WTC11 (cell line): Measurements from ENCODE around the gene PI4KA.
"Not testable (repeated sequence)": the region's sequence is repeated elsewhere in the genome, so short reads cannot be mapped to it uniquely, and the experiment has no call there.

Experiments
- AFF4 ChIP-seq: sonication (generic); formaldehyde crosslinking; IDR thresholded peaks from 2 replicates; pipeline ENCODE4 v1.8.1; 2023; ENCODE audit warnings: mild to moderate bottlenecking, missing genetic modification reagents, borderline replicate concordance
- CREM ChIP-seq: sonication (generic); formaldehyde crosslinking; IDR thresholded peaks from 2 replicates; pipeline ENCODE4 v1.8.1; 2022; ENCODE audit warnings: mild to moderate bottlenecking, missing genetic modification reagents, moderate library complexity
- CTCF ChIP-seq: fragments of 200-600 bp; IDR thresholded peaks from 2 replicates; pipeline ENCODE4 v1.8.0; 2022; ENCODE audit warnings: antibody characterized with exemption
- ETV6 ChIP-seq: sonication (generic); formaldehyde crosslinking; IDR thresholded peaks from 2 replicates; pipeline ENCODE4 v1.8.1; 2022; ENCODE audit warnings: mild to moderate bottlenecking, missing genetic modification reagents
- FOXJ3 ChIP-seq: sonication (generic); formaldehyde crosslinking; IDR thresholded peaks from 2 replicates; pipeline ENCODE4 v1.9.0; 2021; ENCODE audit warnings: missing genetic modification reagents, mild to moderate bottlenecking, borderline replicate concordance
- FOXK1 ChIP-seq: sonication (generic); formaldehyde crosslinking; IDR thresholded peaks from 2 replicates; pipeline ENCODE4 v1.8.0; 2022; ENCODE audit warnings: mild to moderate bottlenecking, moderate library complexity, missing genetic modification reagents
- FOXP4 ChIP-seq: sonication (generic); formaldehyde crosslinking; IDR thresholded peaks from 2 replicates; pipeline ENCODE4 v1.8.0; 2022; ENCODE audit warnings: mild to moderate bottlenecking, missing genetic modification reagents
- SP1 ChIP-seq: sonication (generic); formaldehyde crosslinking; conservative IDR thresholded peaks from 2 replicates; pipeline ENCODE4 v1.8.1; 2022; ENCODE audit warnings: missing genetic modification reagents
- ZBTB21 ChIP-seq: sonication (generic); formaldehyde crosslinking; IDR thresholded peaks from 2 replicates; pipeline ENCODE4 v1.8.1; 2023; ENCODE audit warnings: mild to moderate bottlenecking, missing genetic modification reagents, borderline replicate concordance
- ZBTB43 ChIP-seq: sonication (generic); formaldehyde crosslinking; IDR thresholded peaks from 2 replicates; pipeline ENCODE4 v1.8.1; 2023; ENCODE audit warnings: mild to moderate bottlenecking, missing genetic modification reagents
- ZNF512 ChIP-seq: sonication (generic); formaldehyde crosslinking; IDR thresholded peaks from 2 replicates; pipeline ENCODE4 v1.8.1; 2022; ENCODE audit warnings: missing genetic modification reagents, borderline replicate concordance
- TF ChIP-seq, protein P1 (sequence below): sonication (generic); formaldehyde crosslinking; IDR thresholded peaks from 2 replicates; pipeline ENCODE4 v1.8.0; 2022; ENCODE audit warnings: mild to moderate bottlenecking, missing genetic modification reagents
- TF ChIP-seq, protein P2 (sequence below): sonication (generic); formaldehyde crosslinking; IDR thresholded peaks from 2 replicates; pipeline ENCODE4 v1.8.1; 2023; ENCODE audit warnings: mild to moderate bottlenecking, moderate library complexity, missing genetic modification reagents

DNA sequence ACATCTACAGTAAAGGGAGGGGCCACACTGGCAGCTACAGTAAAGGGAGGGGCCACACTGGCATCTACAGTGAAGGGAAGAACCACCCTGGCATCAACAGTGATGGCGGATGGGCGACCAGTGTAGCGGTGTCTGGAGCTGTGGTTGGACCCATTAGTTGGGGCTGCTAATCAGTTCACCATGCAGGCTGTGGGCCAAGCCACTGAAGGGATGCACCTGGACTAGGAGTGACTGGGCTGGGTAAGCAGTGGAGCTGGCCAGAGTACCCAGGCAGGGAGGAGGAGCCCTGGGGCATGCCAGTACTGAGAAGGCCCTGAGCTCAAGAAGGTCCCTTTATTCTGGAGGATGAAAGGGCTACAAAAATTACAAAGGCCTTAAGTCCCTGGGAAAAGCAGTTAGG, 121.7 kb downstream of the PI4KA start:
- TF ChIP-seq, protein P1, sequence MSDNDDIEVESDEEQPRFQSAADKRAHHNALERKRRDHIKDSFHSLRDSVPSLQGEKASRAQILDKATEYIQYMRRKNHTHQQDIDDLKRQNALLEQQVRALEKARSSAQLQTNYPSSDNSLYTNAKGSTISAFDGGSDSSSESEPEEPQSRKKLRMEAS (CRISPR knock-in tag): not testable (repeated sequence)
- TF ChIP-seq CTCF; ETV6 (CRISPR knock-in tag); FOXJ3 (CRISPR knock-in tag); CREM (CRISPR knock-in tag); FOXK1 (CRISPR knock-in tag); FOXP4 (CRISPR knock-in tag); SP1 (CRISPR knock-in tag); ZNF512 (CRISPR knock-in tag); ZBTB21 (CRISPR knock-in tag); AFF4 (CRISPR knock-in tag); ZBTB43 (CRISPR knock-in tag): not testable (repeated sequence)
- TF ChIP-seq, protein P2, sequence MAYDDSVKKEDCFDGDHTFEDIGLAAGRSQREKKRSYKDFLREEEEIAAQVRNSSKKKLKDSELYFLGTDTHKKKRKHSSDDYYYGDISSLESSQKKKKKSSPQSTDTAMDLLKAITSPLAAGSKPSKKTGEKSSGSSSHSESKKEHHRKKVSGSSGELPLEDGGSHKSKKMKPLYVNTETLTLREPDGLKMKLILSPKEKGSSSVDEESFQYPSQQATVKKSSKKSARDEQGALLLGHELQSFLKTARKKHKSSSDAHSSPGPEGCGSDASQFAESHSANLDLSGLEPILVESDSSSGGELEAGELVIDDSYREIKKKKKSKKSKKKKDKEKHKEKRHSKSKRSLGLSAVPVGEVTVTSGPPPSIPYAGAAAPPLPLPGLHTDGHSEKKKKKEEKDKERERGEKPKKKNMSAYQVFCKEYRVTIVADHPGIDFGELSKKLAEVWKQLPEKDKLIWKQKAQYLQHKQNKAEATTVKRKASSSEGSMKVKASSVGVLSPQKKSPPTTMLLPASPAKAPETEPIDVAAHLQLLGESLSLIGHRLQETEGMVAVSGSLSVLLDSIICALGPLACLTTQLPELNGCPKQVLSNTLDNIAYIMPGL: not testable (repeated sequence)
